Endothelial cell of umbilical vein (primary cell): ENCODE measurements around the gene GLI3. TPM values are rescaled to one million over a fixed set of nuclear protein-coding genes. Genes with fewer than 3 reads are reported as not detected.

ENCODE experiments used
- BruUV-seq: library from RNA; stranded (reverse); fragments of 400-500 nt; replicated peaks from 2 replicates; lab custom pipeline; 2021; lab: Mats Ljungman, UMichigan
- CTCF ChIA-PET: fragments of 300-600, 350-600 bp; sonication (Branson Sonifier 250); formaldehyde crosslinking; loops from one replicate; lab custom pipeline; 2021; ENCODE audit warnings: antibody characterized with exemption, inconsistent platforms; lab: Charles Lee
- POLR2A ChIA-PET: fragments of 300-600, 350-600 bp; sonication (Branson Sonifier 250); formaldehyde crosslinking; loops from one replicate; lab custom pipeline; 2021; ENCODE audit warnings: antibody characterized with exemption, inconsistent platforms; lab: Charles Lee
- DNase-seq: peaks from one replicate; pipeline ENCODE4 v3.0.0-alpha.2; 2011; ENCODE audit warnings: low read depth, low spot score
- FAIRE-seq: peaks from 2 replicates; lab custom pipeline; 2011; peaks lifted over from hg19 to GRCh38; lab: Jason Lieb, UNC
- H2AFZ ChIP-seq: 2 replicates; pipeline ENCODE4 v1.6.0; 2012; ENCODE audit warnings: low read depth, low read length, control low read depth, inconsistent platforms
- H3K27ac ChIP-seq: 2 replicates; pipeline ENCODE4 v1.5.1; 2011; ENCODE audit warnings: low read depth, mild to moderate bottlenecking, control low read depth, low read length, moderate library complexity; ENCODE audit not compliant: insufficient read depth
- H3K27me3 ChIP-seq, 2 experiments: 2 replicates each; pipeline versions ENCODE4 v1.6.0 to v1.6.1; 2011; ENCODE audit warnings: low read length in 2 of 2, mixed read lengths in 1 of 2; ENCODE audit not compliant: control insufficient read depth in 2 of 2, insufficient read depth in 2 of 2
- H3K36me3 ChIP-seq, 2 experiments: 2 replicates in 1 of 2; 3 replicates in 1 of 2; pipeline ENCODE4 v1.5.1; 2011; ENCODE audit warnings: low read length in 2 of 2, mild to moderate bottlenecking in 1 of 2, moderate library complexity in 1 of 2; ENCODE audit not compliant: control insufficient read depth in 2 of 2, insufficient read depth in 2 of 2; ENCODE audit errors: extremely low read depth in 1 of 2
- H3K4me1 ChIP-seq: 3 replicates; pipeline ENCODE4 v1.5.1; 2011; ENCODE audit warnings: mild to moderate bottlenecking, low read length; ENCODE audit not compliant: control insufficient read depth, insufficient read depth; ENCODE audit errors: extremely low read depth
- H3K4me2 ChIP-seq: 2 replicates; pipeline ENCODE4 v1.6.1; 2011; ENCODE audit warnings: low read length, control low read depth, mixed read lengths; ENCODE audit not compliant: insufficient read depth
- H3K4me3 ChIP-seq, 3 experiments: fragments of 200-600 bp in 1 of 3; sonication (generic), shearing (Covaris generic) in 1 of 3; replicated peaks in 1 of 3; 2 replicates each; pipeline ENCODE4 v1.5.1; 2011 to 2016; ENCODE audit warnings: control low read depth in 3 of 3, low read length in 3 of 3, mild to moderate bottlenecking in 2 of 3, inconsistent platforms in 1 of 3, low read depth in 1 of 3, moderate library complexity in 1 of 3; ENCODE audit not compliant: insufficient read depth in 1 of 3
- H3K79me2 ChIP-seq: 2 replicates; pipeline ENCODE4 v1.6.0; 2012; ENCODE audit warnings: low read length, inconsistent platforms; ENCODE audit not compliant: control insufficient read depth, insufficient read depth
- H3K9ac ChIP-seq: replicated peaks from 2 replicates; pipeline ENCODE3; 2011; ENCODE audit warnings: low read length, control low read depth; ENCODE audit not compliant: insufficient read depth; ENCODE audit errors: extremely low read depth
- H3K9me1 ChIP-seq: replicated peaks from 3 replicates; pipeline ENCODE4 v1.6.0; 2011; ENCODE audit warnings: mild to moderate bottlenecking, low read length; ENCODE audit not compliant: control insufficient read depth, insufficient read depth; ENCODE audit errors: extremely low read depth
- H3K9me3 ChIP-seq: replicated peaks from 2 replicates; pipeline ENCODE4 v1.5.1; 2012; ENCODE audit warnings: low read length, inconsistent platforms; ENCODE audit not compliant: control insufficient read depth, insufficient read depth
- H4K20me1 ChIP-seq: replicated peaks from 2 replicates; pipeline ENCODE3; 2011; ENCODE audit warnings: mild to moderate bottlenecking, low read length; ENCODE audit not compliant: control insufficient read depth, insufficient read depth; ENCODE audit errors: extremely low read depth
- CTCF ChIP-seq, 2 donors: IDR thresholded peaks; 1 replicate in 1 of 2; 2 replicates in 1 of 2; pipeline ENCODE4 v1.5.1; 2011; ENCODE audit warnings: low read length in 2 of 2, mild to moderate bottlenecking in 2 of 2, moderate library complexity in 2 of 2, control low read depth in 1 of 2, inconsistent platforms in 1 of 2, low read depth in 1 of 2; ENCODE audit not compliant: insufficient read depth in 1 of 2; ENCODE audit errors: extremely low read depth in 1 of 2
- EZH2 ChIP-seq: IDR thresholded peaks from 2 replicates; pipeline ENCODE4 v1.6.1; 2012; ENCODE audit warnings: borderline replicate concordance, low read depth, mild to moderate bottlenecking, moderate library complexity, low read length, inconsistent platforms; ENCODE audit not compliant: severe bottlenecking
- FOS ChIP-seq: IDR thresholded peaks from 2 replicates; pipeline ENCODE4 v1.6.1; 2011; ENCODE audit warnings: mild to moderate bottlenecking, low read length, moderate library complexity, borderline replicate concordance; ENCODE audit not compliant: insufficient read depth
- GATA2 ChIP-seq: IDR thresholded peaks from 2 replicates; pipeline ENCODE4 v1.7.0; 2011; ENCODE audit warnings: low read depth, mild to moderate bottlenecking, moderate library complexity, mixed read lengths, low read length; ENCODE audit not compliant: insufficient read length, insufficient read depth
- JUN ChIP-seq: IDR thresholded peaks from 2 replicates; pipeline ENCODE4 v1.6.1; 2011; ENCODE audit warnings: borderline replicate concordance, low read depth; ENCODE audit not compliant: insufficient read length, insufficient read depth
- MAX ChIP-seq: IDR thresholded peaks from 2 replicates; pipeline ENCODE4 v1.6.1; 2011; ENCODE audit not compliant: insufficient read depth, insufficient read length
- MYC ChIP-seq: IDR thresholded peaks from one replicate; pipeline ENCODE4 v1.6.1; 2011; ENCODE audit warnings: mild to moderate bottlenecking, low read depth, low read length
- POLR2A ChIP-seq: IDR thresholded peaks from 2 replicates; pipeline ENCODE4 v1.6.1; 2012; ENCODE audit warnings: low read depth, mild to moderate bottlenecking, control low read depth, low read length
- POLR2AphosphoS5 ChIP-seq: IDR thresholded peaks from 2 replicates; pipeline ENCODE4 v1.6.1; 2012; ENCODE audit warnings: low read depth, mild to moderate bottlenecking, control low read depth, low read length, moderate library complexity; ENCODE audit not compliant: insufficient read depth
- dilution Hi-C: fragments of 300-500 bp; cut with MboI; formaldehyde crosslinking; loops from one replicate; pipeline ENCODE4 v1.15.0; 2019; ENCODE audit warnings: low sequenced_read_pairs; ENCODE audit not compliant: extremely low pct_ligation_motif_present
- intact Hi-C: fragments of 100-400 bp; cut with micrococcal nuclease; formaldehyde crosslinking; loops from one replicate; pipeline ENCODE4 v1.10.0; 2022
- polyA plus RNA-seq, 4 experiments: library from polyadenylated mRNA; depleted of rRNA in 3 of 4; stranded (reverse) in 3 of 4; unstranded in 1 of 4; fragments of >200 nt; gene quantifications; 2 replicates each; pipeline versions ENCODE4 v1.2.1 to v1.2.3, GENCODE V29; 2011 to 2012; ENCODE audit warnings: missing spikeins in 1 of 4
- total RNA-seq: library from RNA; stranded (reverse); gene quantifications from 2 replicates; pipeline ENCODE4 v1.2.3, GENCODE V29; 2021

Gene GLI3
- total and polyA plus RNA-seq, 2 donors (not counting 3 experiments of a cell fraction or from before 2014, with no cell fraction given) = 6.0 to 24.9 TPM

GRCh38 chr7:42133321-42133720 lies 103.7 kb downstream of the GLI3 start:
- BruUV-seq = no TSS peak
- dilution Hi-C loops = no loop called here
- Histone ChIP-seq H3K27me3 (no peaks in the 10 kb centered on the region), H3K4me1 (peaks cover 2% of the 10 kb centered on the region), H3K9ac (no peak overlapping the region), H3K4me2 (no peak overlapping the region), H3K79me2 (no peaks in the 10 kb centered on the region), H3K4me3 (no peak overlapping the region), H3K36me3 (no peaks in the 10 kb centered on the region), H3K27ac (no peak overlapping the region), H2AFZ (no peak overlapping the region), H3K9me1 (no peaks in the 10 kb centered on the region), H4K20me1 (no peaks in the 10 kb centered on the region), H3K9me3 (no peaks in the 10 kb centered on the region)
- FAIRE-seq (no peak), DNase-seq (no peak)
- CTCF ChIA-PET = interaction anchor here (0.9 kb wide), 1 partner anchor 12 kb away, joined by 3 read pairs; no protein-coding TSS in a partner anchor
- TF ChIP-seq CTCF (IDR thresholded peaks at IDR 0.05; ENCODE audit: extremely low read depth in 1 of 2, insufficient read depth in 1 of 2, low read depth in 1 of 2, low read length in 2 of 2) (no peak), MAX (no peak), JUN (no peak), POLR2AphosphoS5 (no peak), EZH2 (no peak), POLR2A (no peak), GATA2 (no peak), FOS (no peak), MYC (no peak)
- POLR2A ChIA-PET = no interaction called here
- intact Hi-C loops = no loop called here
